Activated naive CD8-positive, alpha-beta T cell treated with anti-CD3 and anti-CD28 coated beads for 36 hours (primary cell): ENCODE data around the gene GREB1. TPM values are rescaled to one million over a fixed set of nuclear protein-coding genes. Genes with fewer than 3 reads are reported as not detected.

Source experiments
- DNase-seq: peaks from one replicate; pipeline ENCODE4 v3.0.0; 2021
- H3K27ac Mint-ChIP-seq: one replicate; pipeline ENCODE4 v1.8.0; 2022; ENCODE audit warnings: mild to moderate bottlenecking, moderate library complexity, mixed read lengths
- H3K27me3 Mint-ChIP-seq: one replicate; pipeline ENCODE4 v1.8.0; 2022; ENCODE audit warnings: mild to moderate bottlenecking, mixed read lengths
- H3K36me3 Mint-ChIP-seq: one replicate; pipeline ENCODE4 v1.8.0; 2021; ENCODE audit warnings: mild to moderate bottlenecking, mixed read lengths
- H3K4me1 Mint-ChIP-seq: one replicate; pipeline ENCODE4 v1.8.0; 2021; ENCODE audit warnings: mixed read lengths
- H3K4me3 Mint-ChIP-seq: one replicate; pipeline ENCODE4 v1.8.0; 2022; ENCODE audit warnings: mild to moderate bottlenecking, moderate library complexity, mixed read lengths
- H3K9me3 Mint-ChIP-seq: one replicate; pipeline ENCODE4 v1.8.0; 2022; ENCODE audit warnings: mixed read lengths
- total RNA-seq, 2 experiments: library from RNA; stranded (reverse); gene quantifications; one replicate each; pipeline ENCODE4 v1.2.3, GENCODE V29; 2021

GREB1 gene
- total RNA-seq, 2 experiments from 2014 or later: 0.52 to 1.0 TPM

- no peak for DNase-seq
- Mint-ChIP-seq H3K4me1 (no peaks in the 10 kb centered on the region), H3K36me3 (no peaks in the 10 kb centered on the region), H3K27ac (no peak overlapping the region), H3K4me3 (no peak overlapping the region), H3K27me3 (peaks cover 41% of the 10 kb centered on the region), H3K9me3 (peaks cover 16% of the 10 kb centered on the region)
Observed at GRCh38 chr2:11665510-11666362, 131.9 kb downstream of the GREB1 start.

GRCh38 chr2:11667194-11667593 lies 133.3 kb downstream of the GREB1 start:
- Mint-ChIP-seq H3K4me3 (no peak overlapping the region), H3K27ac (no peak overlapping the region), H3K9me3 (peaks cover 13% of the 10 kb centered on the region), H3K36me3 (no peaks in the 10 kb centered on the region), H3K4me1 (no peaks in the 10 kb centered on the region), H3K27me3 (peaks cover 45% of the 10 kb centered on the region)
- DNase-seq: no peak

- H3K4me3 Mint-ChIP-seq: no peak overlapping the region
- no peak for DNase-seq
- H3K27ac Mint-ChIP-seq: no peak overlapping the region
- peaks cover 8% of the 10 kb centered on the region for H3K9me3 Mint-ChIP-seq
- H3K4me1 Mint-ChIP-seq: peaks cover 2% of the 10 kb centered on the region
- no peaks in the 10 kb centered on the region for H3K36me3 Mint-ChIP-seq
- H3K27me3 Mint-ChIP-seq: peaks cover 50% of the 10 kb centered on the region
Observed at GRCh38 chr2:11667866-11668637, 134.2 kb downstream of the GREB1 start.

GRCh38 chr2:11669454-11670291 lies 135.8 kb downstream of the GREB1 start, which contains the start of gene NTSR2:
TSS of gene NTSR2 (minus strand) at chr2:11670195. CDS start at chr2:11670129, 66 bp downstream.
- Mint-ChIP-seq H3K9me3 (peaks cover 3% of the 10 kb centered on the region), H3K27ac (no peak within 1 kb of the TSS), H3K36me3 (no peaks in the 10 kb centered on the region), H3K4me3 (no peak within 1 kb of the TSS), H3K4me1 (peaks cover 4% of the 10 kb centered on the region), H3K27me3 (peaks cover 49% of the 10 kb centered on the region)
- DNase-seq: peak; percentile 62

GRCh38 chr2:11672407-11672806 lies 138.6 kb downstream of the GREB1 start:
- Mint-ChIP-seq H3K4me1 (peaks cover 4% of the 10 kb centered on the region), H3K27me3 (peaks cover 67% of the 10 kb centered on the region), H3K36me3 (no peaks in the 10 kb centered on the region), H3K4me3 (no peak overlapping the region), H3K27ac (no peak overlapping the region), H3K9me3 (peaks cover 3% of the 10 kb centered on the region)
- DNase-seq: no peak

GRCh38 chr2:11674983-11675382 lies 141.1 kb downstream of the GREB1 start:
- Mint-ChIP-seq H3K4me1 (peaks cover 4% of the 10 kb centered on the region), H3K9me3 (peaks cover 3% of the 10 kb centered on the region), H3K36me3 (no peaks in the 10 kb centered on the region), H3K27ac (no peak overlapping the region), H3K27me3 (peaks cover 64% of the 10 kb centered on the region), H3K4me3 (no peak overlapping the region)
- no peak for DNase-seq

GRCh38 chr2:11675423-11676112 lies 141.7 kb downstream of the GREB1 start:
- H3K27ac Mint-ChIP-seq: no peak overlapping the region

GRCh38 chr2:11676640-11677039 lies 142.8 kb downstream of the GREB1 start:
- Mint-ChIP-seq H3K9me3 (no peaks in the 10 kb centered on the region), H3K36me3 (no peaks in the 10 kb centered on the region), H3K4me3 (no peak overlapping the region), H3K27me3 (peaks cover 52% of the 10 kb centered on the region), H3K4me1 (peaks cover 4% of the 10 kb centered on the region), H3K27ac (no peak overlapping the region)
- no peak for DNase-seq

More at GRCh38 chr2:11675423-11676112, 141.7 kb downstream of the GREB1 start:
- Mint-ChIP-seq H3K9me3 (no peaks in the 10 kb centered on the region), H3K4me3 (no peak overlapping the region), H3K27me3 (peaks cover 58% of the 10 kb centered on the region), H3K4me1 (peaks cover 4% of the 10 kb centered on the region), H3K36me3 (no peaks in the 10 kb centered on the region)
- DNase-seq: no peak

GRCh38 chr2:11677136-11678055 lies 143.6 kb downstream of the GREB1 start:
- Mint-ChIP-seq H3K4me3 (no peak overlapping the region), H3K27ac (no peak overlapping the region), H3K36me3 (no peaks in the 10 kb centered on the region), H3K9me3 (no peaks in the 10 kb centered on the region), H3K27me3 (peaks cover 44% of the 10 kb centered on the region), H3K4me1 (peaks cover 9% of the 10 kb centered on the region)
- no peak for DNase-seq

GRCh38 chr2:11678306-11678960 lies 144.6 kb downstream of the GREB1 start:
- no peak overlapping the region for H3K4me3 Mint-ChIP-seq
- H3K36me3 Mint-ChIP-seq: no peaks in the 10 kb centered on the region
- DNase-seq: no peak
- H3K27ac Mint-ChIP-seq: no peak overlapping the region
- peaks cover 35% of the 10 kb centered on the region for H3K27me3 Mint-ChIP-seq
- peaks cover 7% of the 10 kb centered on the region for H3K4me1 Mint-ChIP-seq
- no peaks in the 10 kb centered on the region for H3K9me3 Mint-ChIP-seq

- H3K9me3 Mint-ChIP-seq: no peaks in the 10 kb centered on the region
- H3K4me3 Mint-ChIP-seq: no peak overlapping the region
- no peaks in the 10 kb centered on the region for H3K36me3 Mint-ChIP-seq
- peaks cover 35% of the 10 kb centered on the region for H3K27me3 Mint-ChIP-seq
- DNase-seq: no peak
- no peak overlapping the region for H3K27ac Mint-ChIP-seq
- peaks cover 7% of the 10 kb centered on the region for H3K4me1 Mint-ChIP-seq
Observed at GRCh38 chr2:11679016-11679415, 145.2 kb downstream of the GREB1 start.

GRCh38 chr2:11679486-11680181 lies 145.8 kb downstream of the GREB1 start:
- Mint-ChIP-seq H3K4me1 (peaks cover 7% of the 10 kb centered on the region), H3K4me3 (no peak overlapping the region), H3K9me3 (no peaks in the 10 kb centered on the region), H3K36me3 (no peaks in the 10 kb centered on the region), H3K27ac (no peak overlapping the region), H3K27me3 (peaks cover 34% of the 10 kb centered on the region)
- DNase-seq: no peak
